ENCODE data around the gene MSTN. TPM values are rescaled to one million over a fixed set of nuclear protein-coding genes. Genes with fewer than 3 reads are reported as not detected.

MSTN gene
- total RNA-seq, 1 experiment from 2014 or later = not detected

- Histone ChIP-seq H3K27ac (ENCODE audit: low read depth, low read length, poor library complexity, severe bottlenecking) (no peak overlapping the region), H3K27me3 (replicated peaks; ENCODE audit: insufficient read depth, low read depth, low read length, poor library complexity) (no peaks in the 10 kb centered on the region), H3K4me3 (ENCODE audit: low read depth, low read length, poor library complexity, severe bottlenecking) (no peak overlapping the region), H3K9me3 (ENCODE audit: low read depth, low read length, poor library complexity, severe bottlenecking) (no peaks in the 10 kb centered on the region), H3K4me1 (ENCODE audit: insufficient read depth, low read length, poor library complexity, severe bottlenecking) (peaks cover 4% of the 10 kb centered on the region), H3K36me3 (ENCODE audit: insufficient read depth, low read length, poor library complexity, severe bottlenecking) (no peaks in the 10 kb centered on the region)
- DNase-seq (ENCODE audit: low spot score) = no peak
- ChIA-PET CTCF (no interaction called here), POLR2A (ENCODE audit: low non-redundant PET) (no interaction called here)
- TF ChIP-seq CTCF (conservative IDR thresholded peaks at IDR 0.05; ENCODE audit: low read depth, low read length) (no peak), EZH2 (IDR thresholded peaks at IDR 0.05; ENCODE audit: borderline replicate concordance, low read depth, low read length, poor library complexity, severe bottlenecking) (no peak)
- intact Hi-C loops (cut with micrococcal nuclease; ENCODE audit: unreplicated experiment) = loop anchor here (5.0 kb wide), 1 partner anchor 404 kb away; the partner anchor contains the start of gene ASNSD1
- no TSS peak for BruUV-seq (replicated peaks)
Observed at GRCh38 chr2:190065839-190066238, 3.3 kb upstream of the MSTN start.

DNA sequence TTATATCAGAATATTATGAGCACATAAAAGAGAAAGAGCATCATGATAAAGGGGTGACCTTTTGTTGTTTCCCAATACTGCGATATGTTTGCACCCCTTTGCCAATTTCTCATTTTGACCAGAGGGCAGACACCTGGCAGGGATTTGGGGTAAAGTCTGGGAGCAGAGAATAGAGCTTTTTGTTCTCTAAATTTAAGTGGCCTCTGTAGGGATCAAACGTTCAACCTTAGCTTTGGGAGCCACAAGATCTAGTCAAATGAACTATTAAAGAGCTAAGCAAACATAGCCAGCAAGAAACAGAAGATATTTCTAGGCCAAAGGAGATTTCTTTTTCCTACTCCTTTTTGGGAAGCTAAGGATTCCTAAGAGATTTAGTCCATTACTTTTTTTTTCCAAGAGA lies 1.1 kb upstream of the MSTN start:
- CTCF ChIA-PET = no interaction called here
- Histone ChIP-seq H3K4me1 (ENCODE audit: insufficient read depth, low read length, poor library complexity, severe bottlenecking) (peaks cover 4% of the 10 kb centered on the region), H3K9me3 (ENCODE audit: low read depth, low read length, poor library complexity, severe bottlenecking) (no peaks in the 10 kb centered on the region), H3K27ac (ENCODE audit: low read depth, low read length, poor library complexity, severe bottlenecking) (no peak overlapping the region), H3K36me3 (ENCODE audit: insufficient read depth, low read length, poor library complexity, severe bottlenecking) (no peaks in the 10 kb centered on the region), H3K4me3 (ENCODE audit: low read depth, low read length, poor library complexity, severe bottlenecking) (no peak overlapping the region), H3K27me3 (replicated peaks; ENCODE audit: insufficient read depth, low read depth, low read length, poor library complexity) (no peaks in the 10 kb centered on the region)
- BruUV-seq (replicated peaks) = no TSS peak
- no peak for TF ChIP-seq CTCF (conservative IDR thresholded peaks at IDR 0.05; ENCODE audit: low read depth, low read length)
- TF ChIP-seq EZH2 (IDR thresholded peaks at IDR 0.05; ENCODE audit: borderline replicate concordance, low read depth, low read length, poor library complexity, severe bottlenecking) = no peak
- POLR2A ChIA-PET (ENCODE audit: low non-redundant PET) = no interaction called here
- no peak for DNase-seq (ENCODE audit: low spot score)
- intact Hi-C loops (cut with micrococcal nuclease; ENCODE audit: unreplicated experiment) = no loop called here

DNA sequence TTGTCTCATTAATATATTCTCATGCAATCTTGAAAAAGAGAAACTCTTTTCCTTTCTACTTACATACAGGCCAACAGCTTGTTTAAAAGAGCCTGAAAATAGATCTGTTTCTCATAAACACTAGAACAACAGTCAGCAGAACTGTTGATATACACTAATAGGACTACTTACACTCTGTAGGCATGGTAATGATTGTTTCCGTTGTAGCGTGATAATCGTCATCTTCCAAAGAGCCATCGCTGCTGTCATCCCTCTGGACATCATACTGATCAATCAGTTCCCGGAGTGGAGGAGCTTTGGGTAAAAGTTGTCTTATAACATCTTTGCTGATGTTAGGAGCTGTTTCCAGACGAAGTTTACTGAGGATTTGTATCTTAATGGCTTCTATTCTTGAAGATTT lies 476 bp downstream of the MSTN start:
- BruUV-seq (replicated peaks) = no TSS peak
- ChIA-PET POLR2A (ENCODE audit: low non-redundant PET) (no interaction called here), CTCF (no interaction called here)
- intact Hi-C loops (cut with micrococcal nuclease; ENCODE audit: unreplicated experiment) = no loop called here
- Histone ChIP-seq H3K4me3 (ENCODE audit: low read depth, low read length, poor library complexity, severe bottlenecking) (no peak overlapping the region), H3K4me1 (ENCODE audit: insufficient read depth, low read length, poor library complexity, severe bottlenecking) (peaks cover 4% of the 10 kb centered on the region), H3K27ac (ENCODE audit: low read depth, low read length, poor library complexity, severe bottlenecking) (no peak overlapping the region), H3K36me3 (ENCODE audit: insufficient read depth, low read length, poor library complexity, severe bottlenecking) (no peaks in the 10 kb centered on the region), H3K27me3 (replicated peaks; ENCODE audit: insufficient read depth, low read depth, low read length, poor library complexity) (no peaks in the 10 kb centered on the region), H3K9me3 (ENCODE audit: low read depth, low read length, poor library complexity, severe bottlenecking) (no peaks in the 10 kb centered on the region)
- DNase-seq (ENCODE audit: low spot score) = no peak
- TF ChIP-seq EZH2 (IDR thresholded peaks at IDR 0.05; ENCODE audit: borderline replicate concordance, low read depth, low read length, poor library complexity, severe bottlenecking) (no peak), CTCF (conservative IDR thresholded peaks at IDR 0.05; ENCODE audit: low read depth, low read length) (no peak)
